B cell (primary cell): Measurements from ENCODE around the gene RCBTB1. TPM values are rescaled to one million over a fixed set of nuclear protein-coding genes. Genes with fewer than 3 reads are reported as not detected.

Source experiments
- polyA plus RNA-seq: library from polyadenylated mRNA; depleted of rRNA; stranded (reverse); fragments of >200 nt; gene quantifications from 2 replicates; pipeline ENCODE4 v1.2.3, GENCODE V29; 2012
- total RNA-seq, 2 donors: library from RNA; stranded (reverse); fragments of 120-200 nt in 1 of 2; gene quantifications; 1 replicate in 1 of 2; 2 replicates in 1 of 2; pipeline versions ENCODE4 v1.2.3 to v1.2.4, GENCODE V29; 2013 to 2022

RCBTB1 gene
- total and polyA plus RNA-seq, 2 donors (not counting 1 experiment from before 2014, with no cell fraction given) = 10.7 to 35.2 TPM

Other genes starting within 250 kb of the RCBTB1 start
- gene CAB39L, start 141.5 kb downstream of the RCBTB1 start, total RNA-seq = 8.9 and 9.6 TPM in 2 replicates
- gene CAB39L, start 141.5 kb downstream of the RCBTB1 start, polyA plus RNA-seq = 1.5 and 1.9 TPM in 2 replicates
- 38.2 and 40.1 TPM in 2 replicates for gene SETDB2, start 141.3 kb downstream of the RCBTB1 start, total RNA-seq
- gene SETDB2, start 141.3 kb downstream of the RCBTB1 start, polyA plus RNA-seq = 12.0 and 16.6 TPM in 2 replicates
- gene PHF11, start 89.6 kb downstream of the RCBTB1 start, total RNA-seq = 176 and 181 TPM in 2 replicates
- gene PHF11, start 89.6 kb downstream of the RCBTB1 start, polyA plus RNA-seq = 79.0 and 95.6 TPM in 2 replicates
- 17.9 and 21.4 TPM in 2 replicates for gene ARL11, start 42.9 kb upstream of the RCBTB1 start, total RNA-seq
- gene ARL11, start 42.9 kb upstream of the RCBTB1 start, polyA plus RNA-seq = 3.3 and 5.8 TPM in 2 replicates
- 16.2 and 20.1 TPM in 2 replicates for gene EBPL, start 105.9 kb upstream of the RCBTB1 start, total RNA-seq
- 15.5 and 16.0 TPM in 2 replicates for gene EBPL, start 105.9 kb upstream of the RCBTB1 start, polyA plus RNA-seq
- gene KPNA3, start 207.1 kb upstream of the RCBTB1 start, total RNA-seq = 19.0 and 19.7 TPM in 2 replicates
- 7.8 and 10.7 TPM in 2 replicates for gene KPNA3, start 207.1 kb upstream of the RCBTB1 start, polyA plus RNA-seq